PFSK-1 (cell line): ENCODE data around the gene KHK.

ENCODE experiments used
- FOXP2 ChIP-seq: optimal IDR thresholded peaks from 2 replicates; pipeline ENCODE3; 2011; ENCODE audit warnings: borderline replicate concordance, control low read depth, inconsistent platforms; ENCODE audit not compliant: insufficient read depth; ENCODE audit errors: extremely low read length, extremely low read depth
- POLR2AphosphoS5 ChIP-seq: IDR thresholded peaks from 2 replicates; pipeline ENCODE4 v1.6.1; 2012; ENCODE audit warnings: low read depth, mild to moderate bottlenecking, control low read depth, low read length, moderate library complexity
- SIN3A ChIP-seq: IDR thresholded peaks from 2 replicates; pipeline ENCODE4 v1.6.1; 2012; ENCODE audit warnings: mild to moderate bottlenecking, low read length, moderate library complexity, borderline replicate concordance; ENCODE audit not compliant: insufficient read depth
- TAF1 ChIP-seq: IDR thresholded peaks from 2 replicates; pipeline ENCODE4 v1.6.1; 2012; ENCODE audit warnings: low read length, control low read depth, borderline replicate concordance; ENCODE audit not compliant: insufficient read depth
- TF ChIP-seq, protein P1 (sequence below), 2 experiments: IDR thresholded peaks; 2 replicates each; pipeline versions ENCODE4 v1.6.1 to v1.8.0; 2011 to 2012; ENCODE audit warnings: low read depth in 2 of 2, low read length in 2 of 2, control low read depth in 1 of 2, inconsistent platforms in 1 of 2, mild to moderate bottlenecking in 1 of 2, moderate library complexity in 1 of 2; ENCODE audit not compliant: insufficient read depth in 1 of 2

GRCh38 chr2:27077231-27077630, 9.3 kb upstream of the KHK start:
- TF ChIP-seq POLR2AphosphoS5: no peak
- no peak for TF ChIP-seq FOXP2
- TF ChIP-seq, protein P1, sequence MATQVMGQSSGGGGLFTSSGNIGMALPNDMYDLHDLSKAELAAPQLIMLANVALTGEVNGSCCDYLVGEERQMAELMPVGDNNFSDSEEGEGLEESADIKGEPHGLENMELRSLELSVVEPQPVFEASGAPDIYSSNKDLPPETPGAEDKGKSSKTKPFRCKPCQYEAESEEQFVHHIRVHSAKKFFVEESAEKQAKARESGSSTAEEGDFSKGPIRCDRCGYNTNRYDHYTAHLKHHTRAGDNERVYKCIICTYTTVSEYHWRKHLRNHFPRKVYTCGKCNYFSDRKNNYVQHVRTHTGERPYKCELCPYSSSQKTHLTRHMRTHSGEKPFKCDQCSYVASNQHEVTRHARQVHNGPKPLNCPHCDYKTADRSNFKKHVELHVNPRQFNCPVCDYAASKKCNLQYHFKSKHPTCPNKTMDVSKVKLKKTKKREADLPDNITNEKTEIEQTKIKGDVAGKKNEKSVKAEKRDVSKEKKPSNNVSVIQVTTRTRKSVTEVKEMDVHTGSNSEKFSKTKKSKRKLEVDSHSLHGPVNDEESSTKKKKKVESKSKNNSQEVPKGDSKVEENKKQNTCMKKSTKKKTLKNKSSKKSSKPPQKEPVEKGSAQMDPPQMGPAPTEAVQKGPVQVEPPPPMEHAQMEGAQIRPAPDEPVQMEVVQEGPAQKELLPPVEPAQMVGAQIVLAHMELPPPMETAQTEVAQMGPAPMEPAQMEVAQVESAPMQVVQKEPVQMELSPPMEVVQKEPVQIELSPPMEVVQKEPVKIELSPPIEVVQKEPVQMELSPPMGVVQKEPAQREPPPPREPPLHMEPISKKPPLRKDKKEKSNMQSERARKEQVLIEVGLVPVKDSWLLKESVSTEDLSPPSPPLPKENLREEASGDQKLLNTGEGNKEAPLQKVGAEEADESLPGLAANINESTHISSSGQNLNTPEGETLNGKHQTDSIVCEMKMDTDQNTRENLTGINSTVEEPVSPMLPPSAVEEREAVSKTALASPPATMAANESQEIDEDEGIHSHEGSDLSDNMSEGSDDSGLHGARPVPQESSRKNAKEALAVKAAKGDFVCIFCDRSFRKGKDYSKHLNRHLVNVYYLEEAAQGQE (IDR thresholded peaks at IDR 0.05; ENCODE audit: insufficient read depth in 1 of 2, low read depth in 2 of 2, low read length in 2 of 2): no peak
- no peak for TF ChIP-seq TAF1
- no peak for TF ChIP-seq SIN3A
